Osteoblast (primary cell): ENCODE measurements around the gene PCYOX1L. TPM values are rescaled to one million over a fixed set of nuclear protein-coding genes. Genes with fewer than 3 reads are reported as not detected.

Experiments used
- DNase-seq: peaks from one replicate; pipeline ENCODE4 v3.0.0; 2011; ENCODE audit warnings: low spot score, mixed read lengths; ENCODE audit not compliant: insufficient read length; ENCODE audit errors: missing footprints
- H2AFZ ChIP-seq: 2 replicates; pipeline ENCODE4 v1.6.0; 2011; ENCODE audit warnings: mild to moderate bottlenecking, low read length
- H3K27ac ChIP-seq: 2 replicates; pipeline ENCODE4 v1.5.1; 2011; ENCODE audit warnings: mild to moderate bottlenecking, low read depth, low read length, moderate library complexity
- H3K27me3 ChIP-seq: 2 replicates; pipeline ENCODE4 v1.6.0; 2012; ENCODE audit warnings: mild to moderate bottlenecking, control low read depth, inconsistent platforms, low read length, moderate library complexity; ENCODE audit not compliant: insufficient read depth
- H3K36me3 ChIP-seq: 2 replicates; pipeline ENCODE4 v1.5.1; 2011; ENCODE audit warnings: mild to moderate bottlenecking, low read length, control low read depth, moderate library complexity; ENCODE audit not compliant: insufficient read depth
- H3K4me1 ChIP-seq: 2 replicates; pipeline ENCODE4 v1.5.1; 2011; ENCODE audit warnings: mild to moderate bottlenecking, low read length, control low read depth, moderate library complexity; ENCODE audit not compliant: insufficient read depth
- H3K4me2 ChIP-seq: 2 replicates; pipeline ENCODE4 v1.6.0; 2011; ENCODE audit warnings: mild to moderate bottlenecking, low read length; ENCODE audit not compliant: insufficient read depth
- H3K4me3 ChIP-seq: fragments of 200-600 bp; sonication (generic); 3 replicates; pipeline ENCODE4 v1.5.1; 2012; ENCODE audit warnings: mild to moderate bottlenecking, low read length, inconsistent platforms; ENCODE audit not compliant: insufficient read depth
- H3K79me2 ChIP-seq: 2 replicates; pipeline ENCODE4 v1.6.0; 2012; ENCODE audit warnings: mild to moderate bottlenecking, low read length, control low read depth, inconsistent platforms; ENCODE audit not compliant: insufficient read depth
- H3K9me3 ChIP-seq: 2 replicates; pipeline ENCODE4 v1.5.1; 2011; ENCODE audit warnings: low read depth, low read length, control low read depth
- H4K20me1 ChIP-seq: 2 replicates; pipeline ENCODE4 v1.6.0; 2012; ENCODE audit warnings: mild to moderate bottlenecking, low read length, control low read depth; ENCODE audit not compliant: insufficient read depth
- total RNA-seq: library from RNA; depleted of rRNA; stranded (reverse); fragments of >200 nt; gene quantifications from 2 replicates; pipeline ENCODE4 v1.2.3, GENCODE V29; 2012
- TF ChIP-seq, protein P1 (sequence below): IDR thresholded peaks from 2 replicates; pipeline ENCODE4 v1.5.1; 2011; ENCODE audit warnings: mild to moderate bottlenecking, low read depth, low read length, moderate library complexity; ENCODE audit errors: extremely low read depth

PCYOX1L gene
- total RNA-seq, 1 donor = 4.3 TPM

DNA sequence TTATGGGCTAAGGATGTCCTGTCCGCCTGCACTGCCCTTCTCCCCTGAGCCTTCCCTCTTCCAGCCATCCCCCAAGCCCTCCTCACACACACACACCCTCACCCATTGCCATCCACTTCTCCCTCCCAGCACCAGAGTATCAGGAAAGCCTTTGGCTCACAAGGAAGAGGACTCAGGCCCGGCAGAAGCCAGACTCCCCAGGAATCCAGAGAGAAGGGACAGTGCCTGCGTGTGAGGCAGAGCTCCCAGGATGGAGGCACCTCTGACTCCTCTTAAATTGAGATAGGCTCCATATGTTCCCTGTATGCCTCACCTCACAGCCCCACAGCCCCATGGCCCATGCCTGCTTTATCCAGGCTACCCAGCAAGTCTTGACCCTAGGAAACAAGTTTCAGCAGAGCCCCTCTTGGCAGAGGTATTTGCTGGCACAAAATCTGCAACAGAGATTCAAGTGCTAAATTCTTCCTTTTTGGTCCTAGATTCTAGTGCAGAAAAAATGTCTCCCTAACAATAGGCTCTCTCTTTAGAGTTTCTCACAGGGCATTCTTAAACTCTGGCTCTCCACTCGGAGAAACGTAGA lies 20.5 kb downstream of the PCYOX1L start:
- no peak for DNase-seq
- Histone ChIP-seq H3K27ac (no peak overlapping the region), H4K20me1 (no peaks in the 10 kb centered on the region), H3K79me2 (no peaks in the 10 kb centered on the region), H3K4me2 (no peak overlapping the region), H3K4me1 (no peaks in the 10 kb centered on the region), H2AFZ (no peak overlapping the region), H3K27me3 (no peaks in the 10 kb centered on the region), H3K4me3 (no peak overlapping the region), H3K9me3 (no peaks in the 10 kb centered on the region), H3K36me3 (no peaks in the 10 kb centered on the region)
- TF ChIP-seq, protein P1, sequence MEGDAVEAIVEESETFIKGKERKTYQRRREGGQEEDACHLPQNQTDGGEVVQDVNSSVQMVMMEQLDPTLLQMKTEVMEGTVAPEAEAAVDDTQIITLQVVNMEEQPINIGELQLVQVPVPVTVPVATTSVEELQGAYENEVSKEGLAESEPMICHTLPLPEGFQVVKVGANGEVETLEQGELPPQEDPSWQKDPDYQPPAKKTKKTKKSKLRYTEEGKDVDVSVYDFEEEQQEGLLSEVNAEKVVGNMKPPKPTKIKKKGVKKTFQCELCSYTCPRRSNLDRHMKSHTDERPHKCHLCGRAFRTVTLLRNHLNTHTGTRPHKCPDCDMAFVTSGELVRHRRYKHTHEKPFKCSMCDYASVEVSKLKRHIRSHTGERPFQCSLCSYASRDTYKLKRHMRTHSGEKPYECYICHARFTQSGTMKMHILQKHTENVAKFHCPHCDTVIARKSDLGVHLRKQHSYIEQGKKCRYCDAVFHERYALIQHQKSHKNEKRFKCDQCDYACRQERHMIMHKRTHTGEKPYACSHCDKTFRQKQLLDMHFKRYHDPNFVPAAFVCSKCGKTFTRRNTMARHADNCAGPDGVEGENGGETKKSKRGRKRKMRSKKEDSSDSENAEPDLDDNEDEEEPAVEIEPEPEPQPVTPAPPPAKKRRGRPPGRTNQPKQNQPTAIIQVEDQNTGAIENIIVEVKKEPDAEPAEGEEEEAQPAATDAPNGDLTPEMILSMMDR = no peak

DNA sequence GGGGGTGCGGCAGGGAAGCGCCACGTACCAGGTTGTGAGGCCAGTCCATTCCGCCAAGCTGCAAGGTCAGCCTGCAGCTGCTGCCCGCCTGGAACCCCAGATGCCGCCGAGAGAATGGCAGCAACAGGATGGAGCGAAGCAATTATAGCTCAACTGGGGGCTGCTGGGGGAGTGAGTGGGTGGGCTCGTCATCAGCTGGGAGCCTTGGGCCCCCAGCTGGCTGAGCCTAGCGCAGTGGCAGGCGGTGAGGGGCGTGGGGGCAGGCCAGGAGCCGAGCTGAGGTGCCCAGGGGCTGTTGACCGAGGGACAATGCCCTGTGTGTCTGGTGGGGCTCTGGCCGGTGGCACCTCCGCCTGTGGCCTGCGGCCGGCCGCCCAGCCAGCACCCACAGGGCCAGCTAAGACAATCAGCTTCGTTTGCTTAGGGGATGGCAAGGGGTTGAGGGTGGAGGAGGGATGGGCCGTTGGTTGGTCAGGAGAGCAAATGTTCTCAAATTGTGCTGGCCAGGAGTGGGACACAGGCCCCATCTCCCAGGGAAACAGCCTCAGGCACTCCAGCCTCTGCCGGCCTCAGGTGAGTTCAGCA lies 21.4 kb downstream of the PCYOX1L start, which contains the start of gene IL17B:
TSS of gene IL17B (minus strand) at position 116 of the 585 bp plus-strand sequence. CDS start at position 49, 67 bp downstream.
- H3K27ac ChIP-seq = no peak within 1 kb of the TSS
- H3K4me3 ChIP-seq = no peak within 1 kb of the TSS
- no peaks in the 10 kb centered on the region for H3K36me3 ChIP-seq
- H3K9me3 ChIP-seq = no peaks in the 10 kb centered on the region
- no peaks in the 10 kb centered on the region for H3K79me2 ChIP-seq
- no peak within 1 kb of the TSS for H3K4me2 ChIP-seq
- no peaks in the 10 kb centered on the region for H4K20me1 ChIP-seq
- peaks cover 4% of the 10 kb centered on the region for H3K4me1 ChIP-seq
- no peak within 1 kb of the TSS for H2AFZ ChIP-seq
- TF ChIP-seq, protein P1 = no peak
- no peak for DNase-seq
- no peaks in the 10 kb centered on the region for H3K27me3 ChIP-seq

- Histone ChIP-seq H3K4me2 (no peak overlapping the region), H3K4me1 (peaks cover 4% of the 10 kb centered on the region), H3K9me3 (no peaks in the 10 kb centered on the region), H4K20me1 (no peaks in the 10 kb centered on the region), H3K4me3 (no peak overlapping the region), H2AFZ (no peak overlapping the region), H3K79me2 (no peaks in the 10 kb centered on the region), H3K36me3 (no peaks in the 10 kb centered on the region), H3K27ac (no peak overlapping the region), H3K27me3 (no peaks in the 10 kb centered on the region)
- no peak for DNase-seq
- TF ChIP-seq, protein P1 = no peak
Observed at GRCh38 chr5:149379818-149380374, 22.1 kb downstream of the PCYOX1L start.

DNA sequence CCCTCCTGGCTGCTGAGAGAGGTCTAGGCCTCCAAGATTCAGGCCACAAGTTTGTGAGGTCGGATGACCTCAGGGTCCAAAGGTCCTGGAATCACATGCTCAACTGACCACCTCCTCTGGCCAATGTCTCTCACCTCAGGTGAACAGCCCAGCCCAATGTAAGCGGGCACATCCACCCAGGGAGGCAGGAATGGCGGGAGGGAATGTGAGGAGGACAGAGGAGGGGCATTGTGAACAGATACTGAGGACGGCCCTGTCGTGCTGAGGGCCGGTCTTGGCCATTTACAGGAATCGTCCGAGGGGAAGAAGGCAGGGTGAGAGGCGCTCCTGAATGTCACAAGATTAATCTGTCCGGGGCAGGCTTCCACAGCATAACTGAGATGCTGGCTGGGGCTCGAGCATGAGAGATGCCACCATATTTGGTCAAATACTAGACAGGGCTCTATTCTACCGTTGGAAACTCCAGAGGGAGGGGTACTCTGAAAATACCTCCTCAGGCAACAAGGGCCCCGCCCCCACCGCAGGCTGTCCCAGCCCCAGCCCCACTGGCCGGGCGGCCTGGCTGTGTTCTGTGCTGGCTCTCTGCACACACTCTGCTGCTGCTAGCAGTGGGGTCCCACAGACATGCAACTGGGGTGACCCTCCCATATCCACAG lies 22.7 kb downstream of the PCYOX1L start:
- TF ChIP-seq, protein P1 = no peak
- no peak overlapping the region for H3K27ac ChIP-seq
- H3K36me3 ChIP-seq = no peaks in the 10 kb centered on the region
- no peak overlapping the region for H3K4me2 ChIP-seq
- H2AFZ ChIP-seq = no peak overlapping the region
- no peak overlapping the region for H3K4me3 ChIP-seq
- no peaks in the 10 kb centered on the region for H3K79me2 ChIP-seq
- no peak for DNase-seq
- no peaks in the 10 kb centered on the region for H3K9me3 ChIP-seq
- H3K27me3 ChIP-seq = no peaks in the 10 kb centered on the region
- peaks cover 4% of the 10 kb centered on the region for H3K4me1 ChIP-seq
- H4K20me1 ChIP-seq = no peaks in the 10 kb centered on the region
